ENCODE data around the gene DCAF4L1.
A peak's percentile ranks its signal among the peaks of the same experiment; 100 is the strongest.

Gene DCAF4L1, protein sequence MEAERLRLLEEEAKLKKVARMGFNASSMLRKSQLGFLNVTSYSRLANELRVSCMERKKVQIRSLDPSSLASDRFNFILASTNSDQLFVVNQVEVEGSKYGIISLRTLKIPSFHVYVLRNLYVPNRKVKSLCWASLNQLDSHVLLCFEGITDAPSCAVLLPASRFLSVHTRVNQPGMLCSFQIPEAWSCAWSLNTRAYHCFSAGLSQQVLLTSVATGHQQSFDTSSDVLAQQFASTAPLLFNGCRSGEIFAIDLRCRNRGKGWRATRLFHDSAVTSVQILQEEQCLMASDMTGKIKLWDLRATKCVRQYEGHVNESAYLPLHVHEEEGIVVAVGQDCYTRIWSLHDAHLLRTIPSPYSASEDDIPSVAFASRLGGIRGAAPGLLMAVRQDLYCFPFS

DNA sequence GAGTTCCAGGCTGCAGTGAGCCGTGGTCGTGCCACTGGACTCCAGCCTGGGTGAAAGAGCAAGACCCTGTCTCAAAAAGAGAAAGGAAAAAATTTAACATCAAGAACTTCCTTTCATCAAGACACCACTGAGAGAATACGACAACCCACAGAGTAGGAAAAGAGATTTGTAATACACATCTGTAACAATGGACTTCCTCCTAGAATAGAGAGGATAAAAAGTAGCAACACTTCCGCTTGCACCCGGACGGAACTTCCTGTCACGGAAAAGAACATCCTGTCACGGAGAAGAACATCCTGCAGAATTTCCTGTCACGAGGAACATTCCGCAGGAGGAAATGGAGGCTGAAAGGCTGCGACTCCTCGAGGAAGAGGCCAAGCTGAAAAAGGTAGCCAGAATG is at the start of gene DCAF4L1:
Gene DCAF4L1, plus strand, starts transcription at position 301 of the 400 bp plus-strand sequence. Its CDS starts 37 bp downstream, at position 338.
- no peak for DNase-seq

DNA sequence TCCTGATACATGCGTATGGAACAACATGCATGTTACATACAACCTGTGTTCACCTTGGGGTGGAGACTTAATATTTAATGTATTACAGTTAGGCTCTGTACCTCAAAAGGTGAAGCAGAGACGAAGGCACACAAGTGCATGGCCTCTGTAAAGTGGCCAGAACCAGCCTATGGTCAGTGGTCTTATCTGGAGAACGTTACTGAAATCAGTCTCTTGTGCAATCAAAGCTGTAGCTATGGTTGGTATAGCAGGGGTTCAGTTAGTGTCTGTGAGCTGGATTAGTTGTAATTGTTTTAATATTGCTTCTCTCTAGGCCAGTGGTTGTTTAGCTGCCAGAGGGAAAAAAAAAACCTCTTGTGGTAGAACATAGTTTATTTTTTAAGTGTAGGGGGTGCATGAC is 48.6 kb upstream of the DCAF4L1 start:
- no peak for DNase-seq

DNA sequence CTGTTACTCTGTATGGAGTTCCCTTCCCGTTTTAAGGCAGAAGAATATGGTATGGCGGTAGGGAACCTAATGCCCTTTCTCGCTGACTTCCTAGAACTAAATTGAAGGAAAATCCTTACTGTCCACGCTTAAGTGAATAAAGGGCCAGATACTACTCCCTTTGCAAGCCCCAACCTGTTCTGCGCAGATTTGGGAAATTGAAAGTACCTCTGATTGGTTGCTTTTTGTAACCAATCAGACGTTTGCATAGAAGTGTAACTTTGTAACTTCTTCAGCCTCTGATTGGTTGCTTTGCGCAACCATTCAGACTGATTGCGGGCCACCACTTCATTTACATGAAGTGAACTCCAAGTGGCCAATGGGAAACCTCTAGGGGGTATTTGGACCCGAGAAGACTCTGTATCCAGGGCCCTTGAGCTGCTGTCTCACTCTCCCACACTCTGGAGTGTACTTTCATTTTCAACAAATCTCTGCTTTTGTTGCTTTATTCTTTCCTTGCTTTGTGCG is 47.5 kb upstream of the DCAF4L1 start:
- no peak for DNase-seq

- DNase-seq = no peak
Measured at GRCh38 chr4:41934514-41934900, 47.0 kb upstream of the DCAF4L1 start.

- peak; percentile 65 to 86 for DNase-seq
Measured at GRCh38 chr4:41934901-41935651, 46.5 kb upstream of the DCAF4L1 start, which contains the start of gene TMEM33. TSS of gene TMEM33 (plus strand) at chr4:41935429. CDS start at chr4:41935485, 56 bp downstream.

DNA sequence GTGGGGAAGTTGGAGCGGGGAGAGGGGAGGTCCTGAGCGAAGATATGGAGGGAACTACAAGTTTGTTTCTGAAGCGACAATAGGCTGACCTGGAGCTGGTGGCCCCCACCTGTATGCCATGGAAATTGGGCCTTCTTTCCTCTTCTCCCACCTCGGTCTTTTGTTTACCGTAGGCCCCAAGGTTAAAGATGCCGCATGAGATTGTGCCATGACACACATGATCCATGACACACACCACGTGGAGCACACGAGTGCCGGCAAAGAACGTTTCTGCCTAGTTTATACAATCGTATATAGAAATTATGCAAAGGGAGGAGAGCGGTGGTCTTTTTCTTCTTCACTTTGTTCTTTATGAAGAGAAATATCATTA is 45.9 kb upstream of the DCAF4L1 start:
- no peak for DNase-seq

DNA sequence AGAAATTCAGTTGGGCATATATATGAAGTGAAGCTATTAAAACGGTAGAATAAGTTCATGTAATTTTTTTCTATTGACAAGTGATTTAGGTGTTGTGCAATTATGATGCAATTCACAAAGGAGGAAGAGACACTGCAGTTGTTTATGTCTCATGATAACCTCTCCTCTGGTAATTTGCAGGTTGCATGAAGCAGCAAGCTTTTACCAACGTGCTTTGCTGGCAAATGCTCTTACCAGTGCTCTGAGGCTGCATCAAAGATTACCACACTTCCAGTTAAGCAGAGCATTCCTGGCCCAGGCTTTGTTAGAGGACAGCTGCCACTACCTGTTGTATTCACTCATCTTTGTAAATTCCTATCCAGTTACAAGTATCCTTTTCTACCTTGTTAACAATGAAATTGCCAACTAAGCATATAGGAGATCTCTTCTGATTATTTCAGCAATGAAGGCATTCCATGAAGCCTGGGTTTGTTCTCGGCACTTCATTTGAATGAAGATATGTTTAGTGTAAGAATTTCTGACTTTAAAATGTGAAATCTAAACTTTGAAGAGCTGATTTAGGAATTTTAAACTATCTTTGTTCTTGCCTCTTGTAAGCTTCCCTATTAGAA is 42.4 kb upstream of the DCAF4L1 start:
- no peak for DNase-seq

DNA sequence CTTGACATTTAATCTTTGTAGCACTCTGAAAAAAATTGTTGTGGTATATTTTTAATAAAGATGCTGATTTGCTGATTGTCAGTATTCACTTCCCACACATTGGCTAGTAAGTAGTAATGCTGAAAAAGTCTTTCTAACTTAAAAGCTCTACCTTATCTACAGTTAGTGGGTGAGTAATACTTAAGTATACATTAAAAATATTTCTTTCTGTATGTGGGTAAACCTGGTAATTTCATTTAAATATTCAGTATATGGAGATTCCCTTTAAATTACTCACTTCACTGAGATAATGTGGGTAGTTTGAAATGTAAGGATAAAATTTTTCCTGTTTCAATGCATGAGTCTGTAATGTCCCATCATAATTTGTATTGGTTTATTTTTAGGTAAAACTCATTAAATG is 40.7 kb upstream of the DCAF4L1 start:
- no peak for DNase-seq

DNA sequence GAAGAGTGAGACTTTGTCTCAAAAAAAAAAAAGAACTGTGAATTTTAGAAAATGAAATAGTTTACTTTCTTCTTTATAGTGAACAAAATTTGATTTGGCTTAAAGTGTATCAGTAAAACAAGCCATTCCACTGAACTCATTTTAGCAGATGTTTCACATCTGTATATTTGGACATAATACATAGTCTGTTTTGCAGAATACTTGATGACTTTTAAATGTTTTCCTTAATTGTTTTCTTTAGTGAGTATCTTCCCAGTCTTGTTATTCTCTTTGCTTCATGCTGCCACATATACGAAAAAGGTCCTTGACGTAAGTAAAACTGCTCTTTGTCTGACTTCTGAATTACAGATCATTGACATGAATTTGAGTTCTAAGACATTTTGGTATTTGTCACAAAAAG is 38.0 kb upstream of the DCAF4L1 start:
- no peak for DNase-seq

GRCh38 chr4:41944089-41944488 is 37.5 kb upstream of the DCAF4L1 start:
- DNase-seq = no peak

DNA sequence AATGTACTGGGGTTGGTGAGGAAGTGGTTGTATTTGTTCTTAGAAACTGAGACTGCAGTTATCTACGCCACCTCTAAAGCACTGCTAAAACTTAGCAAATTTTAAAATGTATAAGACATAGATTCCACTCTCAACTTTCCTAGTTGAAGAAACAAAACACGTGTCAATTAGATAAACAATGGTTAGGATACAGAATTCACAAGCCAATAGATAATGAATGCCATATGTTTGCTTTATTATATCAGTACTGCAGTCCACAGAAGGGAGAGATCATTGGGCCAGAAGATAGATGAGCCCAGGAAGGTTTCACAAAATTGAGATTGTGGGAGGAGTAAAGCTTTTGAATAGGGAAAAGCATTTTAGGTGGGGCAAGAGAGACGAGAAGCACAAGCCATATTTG is 32.0 kb upstream of the DCAF4L1 start:
- no peak for DNase-seq

GRCh38 chr4:41957634-41958033 is 23.9 kb upstream of the DCAF4L1 start:
- DNase-seq = no peak

GRCh38 chr4:41963105-41963504 is 18.5 kb upstream of the DCAF4L1 start:
- DNase-seq = peak in 1 of 2 experiments; percentile 34

DNA sequence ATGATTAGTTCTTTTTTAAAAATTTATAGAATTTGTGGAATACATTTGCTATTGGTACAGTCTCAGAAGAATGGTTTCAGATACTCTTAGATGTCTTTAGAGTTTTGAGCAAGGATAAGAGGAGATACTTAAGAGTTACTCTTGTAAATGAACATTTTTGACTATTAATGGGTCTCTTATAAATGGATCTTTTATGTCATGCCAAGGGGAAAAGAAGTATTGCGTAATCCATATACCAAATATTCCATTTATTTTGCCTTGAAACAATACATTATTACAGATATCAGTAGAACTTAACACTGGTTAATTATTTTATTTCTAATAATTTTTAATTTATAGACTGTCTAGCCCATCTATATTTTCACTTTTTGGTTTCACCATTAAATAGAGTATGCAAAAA is 17.2 kb upstream of the DCAF4L1 start:
- no peak for DNase-seq

GRCh38 chr4:41967392-41967791 is 14.2 kb upstream of the DCAF4L1 start:
- no peak for DNase-seq

DNA sequence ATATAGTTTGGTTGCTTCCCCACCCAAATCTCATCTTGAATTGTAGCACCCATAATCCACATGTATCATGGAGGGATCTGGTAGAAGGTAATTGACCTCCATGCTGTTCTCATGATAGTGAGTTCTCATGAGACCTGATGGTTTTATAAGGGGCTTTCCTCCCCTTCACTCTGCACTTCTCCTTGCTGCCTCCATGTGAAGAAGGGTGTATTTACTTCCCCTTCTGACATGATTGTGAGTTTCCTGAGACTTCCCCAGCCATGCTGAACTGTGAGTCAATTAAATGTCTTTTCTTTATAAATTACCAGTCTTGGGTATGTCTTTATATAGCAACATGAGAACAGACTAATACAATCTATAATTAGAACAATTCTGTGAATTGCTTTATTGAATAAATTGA is 11.9 kb upstream of the DCAF4L1 start:
- DNase-seq = no peak

- DNase-seq = no peak
Measured at GRCh38 chr4:41975341-41975740, 6.2 kb upstream of the DCAF4L1 start.

DNA sequence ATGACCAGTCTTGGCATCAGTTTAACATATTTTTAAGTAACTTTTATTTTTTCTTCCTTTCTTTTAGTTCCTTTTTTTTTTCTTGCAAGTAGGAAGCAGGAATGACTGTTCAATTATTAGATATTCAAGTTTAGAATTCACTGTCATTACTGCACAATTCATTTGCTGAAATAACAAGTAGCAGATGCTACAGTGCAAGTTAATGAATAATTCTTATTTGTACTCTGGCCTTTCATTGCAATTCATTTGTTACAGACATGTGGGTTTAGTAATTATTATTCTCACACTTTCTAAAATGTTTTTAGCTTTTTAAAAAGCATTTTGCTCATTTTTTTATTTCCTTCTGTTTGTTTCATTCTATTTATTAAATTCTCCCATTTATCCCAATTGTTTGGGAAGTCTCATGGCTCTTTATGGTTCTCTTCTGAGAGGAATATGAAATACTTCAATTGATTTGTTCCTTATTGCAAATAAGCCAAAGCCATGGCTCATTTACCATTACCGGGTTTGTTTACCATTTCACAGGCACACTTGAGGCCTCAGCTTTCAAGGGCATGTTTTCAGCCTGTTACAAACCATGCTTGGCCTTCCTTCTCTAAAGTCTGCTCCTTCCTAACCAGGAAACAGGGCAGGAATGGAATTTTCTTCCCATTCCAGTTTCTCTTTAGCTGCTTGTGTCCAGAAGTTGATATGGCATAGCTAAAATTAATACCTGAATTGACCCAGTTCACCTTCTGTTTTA is 4.6 kb upstream of the DCAF4L1 start:
- no peak for DNase-seq

DNA sequence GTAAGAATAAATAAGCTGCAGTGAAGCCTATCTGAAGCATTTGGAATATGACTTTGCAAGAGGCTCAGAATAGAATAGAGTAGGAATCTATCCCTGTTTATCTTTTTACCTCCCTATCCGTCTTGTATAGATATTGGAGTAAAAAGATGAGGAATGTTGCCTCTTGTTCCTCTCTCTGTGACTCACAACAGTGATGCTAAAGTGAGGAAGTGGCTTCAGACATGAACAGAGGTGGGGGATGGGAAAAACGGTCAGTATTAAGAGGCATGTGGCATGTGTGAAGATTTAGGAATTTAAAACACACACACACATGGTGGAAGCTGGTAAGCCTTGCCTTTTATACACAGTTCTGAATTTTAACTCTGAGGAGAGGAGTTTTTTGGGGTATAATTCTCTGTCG is 3.8 kb upstream of the DCAF4L1 start:
- no peak for DNase-seq

DNA sequence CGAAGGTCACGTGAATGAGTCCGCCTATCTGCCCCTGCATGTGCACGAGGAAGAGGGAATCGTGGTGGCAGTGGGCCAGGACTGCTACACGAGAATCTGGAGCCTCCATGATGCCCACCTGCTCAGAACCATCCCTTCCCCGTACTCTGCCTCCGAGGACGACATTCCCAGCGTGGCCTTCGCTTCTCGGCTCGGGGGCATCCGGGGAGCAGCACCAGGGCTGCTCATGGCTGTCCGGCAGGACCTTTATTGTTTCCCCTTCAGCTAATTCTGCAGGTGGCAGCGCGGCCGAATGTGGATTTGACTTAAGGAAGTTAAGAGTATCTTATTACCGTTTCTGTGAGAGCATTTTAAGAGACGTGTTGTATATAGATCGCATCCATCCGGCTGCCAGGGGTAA is 1.2 kb downstream of the DCAF4L1 start:
- no peak for DNase-seq

- no peak for DNase-seq
Measured at GRCh38 chr4:41985151-41985550, 3.6 kb downstream of the DCAF4L1 start.

- no peak for DNase-seq
Measured at GRCh38 chr4:41989994-41990364, 8.4 kb downstream of the DCAF4L1 start.

Data from NCI-H446 (cell line).